HL-60 (cell line): ENCODE data around the gene COX14.

Source experiments
- GABPA ChIP-seq: IDR thresholded peaks from 2 replicates; pipeline ENCODE4 v1.6.1; 2012; ENCODE audit warnings: low read depth
- POLR2AphosphoS5 ChIP-seq: IDR thresholded peaks from 2 replicates; pipeline ENCODE4 v1.6.1; 2012; ENCODE audit warnings: low read depth
- REST ChIP-seq: IDR thresholded peaks from 2 replicates; pipeline ENCODE4 v1.6.1; 2012; ENCODE audit warnings: low read depth; ENCODE audit not compliant: insufficient replicate concordance
- SPI1 ChIP-seq: IDR thresholded peaks from 2 replicates; pipeline ENCODE4 v1.6.1; 2012; ENCODE audit warnings: low read depth, mild to moderate bottlenecking, borderline replicate concordance
- TF ChIP-seq, protein P1 (sequence below): IDR thresholded peaks from one replicate; pipeline ENCODE4 v1.5.1; 2011; ENCODE audit warnings: low read length, control low read depth, inconsistent platforms; ENCODE audit not compliant: insufficient read depth

DNA sequence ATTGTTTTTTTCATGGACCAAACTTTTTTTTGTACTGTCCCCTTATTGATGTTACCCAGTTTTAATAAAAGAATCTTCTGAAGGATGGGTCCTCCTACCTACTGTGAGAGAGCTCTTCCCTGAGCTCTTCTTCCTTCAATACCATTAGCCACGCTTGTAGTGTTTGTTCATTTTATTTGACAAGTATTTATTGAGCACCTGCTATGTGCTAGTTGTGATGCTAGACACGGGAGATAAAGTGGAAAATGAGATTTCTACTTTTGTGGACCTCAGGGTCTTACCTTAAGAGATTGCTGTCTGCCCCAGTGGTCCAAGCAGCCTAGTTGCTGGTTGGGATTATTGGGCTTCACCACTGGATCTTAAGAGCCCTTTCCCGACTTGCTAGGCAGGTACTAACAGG lies 11.5 kb upstream of the COX14 start:
- TF ChIP-seq, protein P1, sequence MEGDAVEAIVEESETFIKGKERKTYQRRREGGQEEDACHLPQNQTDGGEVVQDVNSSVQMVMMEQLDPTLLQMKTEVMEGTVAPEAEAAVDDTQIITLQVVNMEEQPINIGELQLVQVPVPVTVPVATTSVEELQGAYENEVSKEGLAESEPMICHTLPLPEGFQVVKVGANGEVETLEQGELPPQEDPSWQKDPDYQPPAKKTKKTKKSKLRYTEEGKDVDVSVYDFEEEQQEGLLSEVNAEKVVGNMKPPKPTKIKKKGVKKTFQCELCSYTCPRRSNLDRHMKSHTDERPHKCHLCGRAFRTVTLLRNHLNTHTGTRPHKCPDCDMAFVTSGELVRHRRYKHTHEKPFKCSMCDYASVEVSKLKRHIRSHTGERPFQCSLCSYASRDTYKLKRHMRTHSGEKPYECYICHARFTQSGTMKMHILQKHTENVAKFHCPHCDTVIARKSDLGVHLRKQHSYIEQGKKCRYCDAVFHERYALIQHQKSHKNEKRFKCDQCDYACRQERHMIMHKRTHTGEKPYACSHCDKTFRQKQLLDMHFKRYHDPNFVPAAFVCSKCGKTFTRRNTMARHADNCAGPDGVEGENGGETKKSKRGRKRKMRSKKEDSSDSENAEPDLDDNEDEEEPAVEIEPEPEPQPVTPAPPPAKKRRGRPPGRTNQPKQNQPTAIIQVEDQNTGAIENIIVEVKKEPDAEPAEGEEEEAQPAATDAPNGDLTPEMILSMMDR, result no peak
- no peak for TF ChIP-seq POLR2AphosphoS5
- no peak for TF ChIP-seq SPI1
- no peak for TF ChIP-seq GABPA
- no peak for TF ChIP-seq REST
